ENCODE data around the gene MEI1.
"Not testable (repeated sequence)": the region's sequence is repeated elsewhere in the genome, so short reads cannot be mapped to it uniquely, and the experiment has no call there.

MEI1 gene

GRCh38 chr22:41660416-41660815 is 38.9 kb upstream of the MEI1 start:
- no peaks in the 10 kb centered on the region for H3K9me2 ChIP-seq (replicated peaks; ENCODE audit: low read depth, low read length)
- H3K9me3 ChIP-seq (ENCODE audit: insufficient read depth, low read depth, low read length): no peaks in the 10 kb centered on the region
- no peaks in the 10 kb centered on the region for H4K20me1 ChIP-seq (ENCODE audit: insufficient read depth, low read length, poor library complexity, severe bottlenecking)
- no peak for TF ChIP-seq CTCF (conservative IDR thresholded peaks at IDR 0.05; ENCODE audit: low read length)
- TF ChIP-seq EZH2phosphoT487 (IDR thresholded peaks at IDR 0.05; ENCODE audit: borderline replicate concordance): no peak
- no peak overlapping the region for H3K4me3 ChIP-seq (ENCODE audit: low read length, poor library complexity, severe bottlenecking)
- no peak overlapping the region for H3K9ac ChIP-seq (ENCODE audit: low read depth, low read length, poor library complexity, severe bottlenecking)
- no peaks in the 10 kb centered on the region for H3K79me2 ChIP-seq (ENCODE audit: insufficient read depth, low read length)
- no peaks in the 10 kb centered on the region for H3K27me3 ChIP-seq (ENCODE audit: insufficient read depth, low read length, poor library complexity, severe bottlenecking)
- no peak overlapping the region for H2AFZ ChIP-seq (ENCODE audit: low read length)
- H3K4me2 ChIP-seq (ENCODE audit: low read depth, low read length, poor library complexity, severe bottlenecking): no peak overlapping the region
- H3F3A ChIP-seq (ENCODE audit: low read depth): no peaks in the 10 kb centered on the region
- H3K4me1 ChIP-seq (ENCODE audit: insufficient read depth, low read length, poor library complexity, severe bottlenecking): no peaks in the 10 kb centered on the region
- H3K36me3 ChIP-seq (ENCODE audit: insufficient read depth, low read length): peaks cover 98% of the 10 kb centered on the region

- peaks cover 93% of the 10 kb centered on the region for H3K36me3 ChIP-seq (ENCODE audit: insufficient read depth, low read length)
Observed at GRCh38 chr22:41661088-41661487, 38.2 kb upstream of the MEI1 start.

GRCh38 chr22:41661713-41662112 is 37.6 kb upstream of the MEI1 start:
- no peaks in the 10 kb centered on the region for H3K9me2 ChIP-seq (replicated peaks; ENCODE audit: low read depth, low read length)
- H3K4me1 ChIP-seq (ENCODE audit: insufficient read depth, low read length, poor library complexity, severe bottlenecking): no peaks in the 10 kb centered on the region
- no peak overlapping the region for H3K4me3 ChIP-seq (ENCODE audit: low read length, poor library complexity, severe bottlenecking)
- no peaks in the 10 kb centered on the region for H3K9me3 ChIP-seq (ENCODE audit: insufficient read depth, low read depth, low read length)
- no peaks in the 10 kb centered on the region for H3K79me2 ChIP-seq (ENCODE audit: insufficient read depth, low read length)
- H3K9ac ChIP-seq (ENCODE audit: low read depth, low read length, poor library complexity, severe bottlenecking): no peak overlapping the region
- no peaks in the 10 kb centered on the region for H3K27me3 ChIP-seq (ENCODE audit: insufficient read depth, low read length, poor library complexity, severe bottlenecking)
- no peaks in the 10 kb centered on the region for H3F3A ChIP-seq (ENCODE audit: low read depth)
- no peak overlapping the region for H2AFZ ChIP-seq (ENCODE audit: low read length)
- H3K36me3 ChIP-seq (ENCODE audit: insufficient read depth, low read length): peaks cover 88% of the 10 kb centered on the region
- H4K20me1 ChIP-seq (ENCODE audit: insufficient read depth, low read length, poor library complexity, severe bottlenecking): no peaks in the 10 kb centered on the region
- TF ChIP-seq EZH2phosphoT487 (IDR thresholded peaks at IDR 0.05; ENCODE audit: borderline replicate concordance) (no peak), CTCF (conservative IDR thresholded peaks at IDR 0.05; ENCODE audit: low read length) (no peak)
- no peak overlapping the region for H3K4me2 ChIP-seq (ENCODE audit: low read depth, low read length, poor library complexity, severe bottlenecking)

More at GRCh38 chr22:41661088-41661487, 38.2 kb upstream of the MEI1 start:
- no peaks in the 10 kb centered on the region for H3F3A ChIP-seq (ENCODE audit: low read depth)
- no peaks in the 10 kb centered on the region for H3K9me2 ChIP-seq (replicated peaks; ENCODE audit: low read depth, low read length)
- H3K4me2 ChIP-seq (ENCODE audit: low read depth, low read length, poor library complexity, severe bottlenecking): no peak overlapping the region
- H3K9me3 ChIP-seq (ENCODE audit: insufficient read depth, low read depth, low read length): no peaks in the 10 kb centered on the region
- H3K27me3 ChIP-seq (ENCODE audit: insufficient read depth, low read length, poor library complexity, severe bottlenecking): no peaks in the 10 kb centered on the region
- no peak overlapping the region for H3K4me3 ChIP-seq (ENCODE audit: low read length, poor library complexity, severe bottlenecking)
- H3K79me2 ChIP-seq (ENCODE audit: insufficient read depth, low read length): no peaks in the 10 kb centered on the region
- H3K4me1 ChIP-seq (ENCODE audit: insufficient read depth, low read length, poor library complexity, severe bottlenecking): no peaks in the 10 kb centered on the region
- no peaks in the 10 kb centered on the region for H4K20me1 ChIP-seq (ENCODE audit: insufficient read depth, low read length, poor library complexity, severe bottlenecking)
- TF ChIP-seq CTCF (conservative IDR thresholded peaks at IDR 0.05; ENCODE audit: low read length): no peak
- TF ChIP-seq EZH2phosphoT487 (IDR thresholded peaks at IDR 0.05; ENCODE audit: borderline replicate concordance): no peak
- H2AFZ ChIP-seq (ENCODE audit: low read length): no peak overlapping the region
- H3K9ac ChIP-seq (ENCODE audit: low read depth, low read length, poor library complexity, severe bottlenecking): no peak overlapping the region

- not testable (repeated sequence) for H3K27me3 ChIP-seq (ENCODE audit: insufficient read depth, low read length, poor library complexity, severe bottlenecking); H3K4me2 ChIP-seq (ENCODE audit: low read depth, low read length, poor library complexity, severe bottlenecking); H3K9ac ChIP-seq (ENCODE audit: low read depth, low read length, poor library complexity, severe bottlenecking); H3K79me2 ChIP-seq (ENCODE audit: insufficient read depth, low read length); H3F3A ChIP-seq (ENCODE audit: low read depth); H3K9me2 ChIP-seq (replicated peaks; ENCODE audit: low read depth, low read length); H3K9me3 ChIP-seq (ENCODE audit: insufficient read depth, low read depth, low read length); H3K4me1 ChIP-seq (ENCODE audit: insufficient read depth, low read length, poor library complexity, severe bottlenecking); H4K20me1 ChIP-seq (ENCODE audit: insufficient read depth, low read length, poor library complexity, severe bottlenecking); H2AFZ ChIP-seq (ENCODE audit: low read length); H3K4me3 ChIP-seq (ENCODE audit: low read length, poor library complexity, severe bottlenecking)
- peaks cover 69% of the 10 kb centered on the region for H3K36me3 ChIP-seq (ENCODE audit: insufficient read depth, low read length)
Observed at GRCh38 chr22:41663594-41663993, 35.7 kb upstream of the MEI1 start.

All from Loucy (cell line).